GM21737 (cell line): ENCODE data around the gene MYOF.

Experiments used
- ATAC-seq: cut with Tn5 transposase; IDR thresholded peaks from one replicate; pipeline ENCODE4 v1.9.1; 2021; ENCODE audit warnings: mild to moderate bottlenecking, moderate library complexity; ENCODE audit not compliant: unreplicated experiment

The MYOF gene, protein sequence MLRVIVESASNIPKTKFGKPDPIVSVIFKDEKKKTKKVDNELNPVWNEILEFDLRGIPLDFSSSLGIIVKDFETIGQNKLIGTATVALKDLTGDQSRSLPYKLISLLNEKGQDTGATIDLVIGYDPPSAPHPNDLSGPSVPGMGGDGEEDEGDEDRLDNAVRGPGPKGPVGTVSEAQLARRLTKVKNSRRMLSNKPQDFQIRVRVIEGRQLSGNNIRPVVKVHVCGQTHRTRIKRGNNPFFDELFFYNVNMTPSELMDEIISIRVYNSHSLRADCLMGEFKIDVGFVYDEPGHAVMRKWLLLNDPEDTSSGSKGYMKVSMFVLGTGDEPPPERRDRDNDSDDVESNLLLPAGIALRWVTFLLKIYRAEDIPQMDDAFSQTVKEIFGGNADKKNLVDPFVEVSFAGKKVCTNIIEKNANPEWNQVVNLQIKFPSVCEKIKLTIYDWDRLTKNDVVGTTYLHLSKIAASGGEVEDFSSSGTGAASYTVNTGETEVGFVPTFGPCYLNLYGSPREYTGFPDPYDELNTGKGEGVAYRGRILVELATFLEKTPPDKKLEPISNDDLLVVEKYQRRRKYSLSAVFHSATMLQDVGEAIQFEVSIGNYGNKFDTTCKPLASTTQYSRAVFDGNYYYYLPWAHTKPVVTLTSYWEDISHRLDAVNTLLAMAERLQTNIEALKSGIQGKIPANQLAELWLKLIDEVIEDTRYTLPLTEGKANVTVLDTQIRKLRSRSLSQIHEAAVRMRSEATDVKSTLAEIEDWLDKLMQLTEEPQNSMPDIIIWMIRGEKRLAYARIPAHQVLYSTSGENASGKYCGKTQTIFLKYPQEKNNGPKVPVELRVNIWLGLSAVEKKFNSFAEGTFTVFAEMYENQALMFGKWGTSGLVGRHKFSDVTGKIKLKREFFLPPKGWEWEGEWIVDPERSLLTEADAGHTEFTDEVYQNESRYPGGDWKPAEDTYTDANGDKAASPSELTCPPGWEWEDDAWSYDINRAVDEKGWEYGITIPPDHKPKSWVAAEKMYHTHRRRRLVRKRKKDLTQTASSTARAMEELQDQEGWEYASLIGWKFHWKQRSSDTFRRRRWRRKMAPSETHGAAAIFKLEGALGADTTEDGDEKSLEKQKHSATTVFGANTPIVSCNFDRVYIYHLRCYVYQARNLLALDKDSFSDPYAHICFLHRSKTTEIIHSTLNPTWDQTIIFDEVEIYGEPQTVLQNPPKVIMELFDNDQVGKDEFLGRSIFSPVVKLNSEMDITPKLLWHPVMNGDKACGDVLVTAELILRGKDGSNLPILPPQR (N-terminal part only)

GRCh38 chr10:93482145-93482834 is at the start of gene MYOF:
Gene MYOF, minus strand, starts transcription at chr10:93482334. Its CDS starts 140 bp downstream, at chr10:93482194.
- peak; percentile 67 for ATAC-seq

- no peak for ATAC-seq
Observed at GRCh38 chr10:93518531-93518930, 36.4 kb upstream of the MYOF start.

DNA sequence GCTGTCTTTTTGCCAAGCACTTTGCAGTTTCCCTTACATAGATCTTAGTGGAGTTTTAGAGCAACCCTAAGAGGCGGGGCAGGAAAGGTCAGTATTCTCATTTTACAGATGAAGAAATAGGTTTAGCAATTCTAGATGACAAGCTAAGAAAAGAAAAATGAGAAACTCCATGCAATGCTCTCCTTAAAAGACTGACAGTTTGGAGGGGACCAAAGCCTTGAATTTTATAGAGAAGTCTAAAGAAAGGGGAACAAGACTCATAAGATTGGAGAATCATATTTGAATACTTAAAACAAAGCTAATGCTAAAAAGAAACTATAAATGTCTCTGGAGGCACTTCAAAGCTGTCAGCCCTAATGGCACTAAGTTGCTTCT is 33.9 kb upstream of the MYOF start:
- no peak for ATAC-seq

DNA sequence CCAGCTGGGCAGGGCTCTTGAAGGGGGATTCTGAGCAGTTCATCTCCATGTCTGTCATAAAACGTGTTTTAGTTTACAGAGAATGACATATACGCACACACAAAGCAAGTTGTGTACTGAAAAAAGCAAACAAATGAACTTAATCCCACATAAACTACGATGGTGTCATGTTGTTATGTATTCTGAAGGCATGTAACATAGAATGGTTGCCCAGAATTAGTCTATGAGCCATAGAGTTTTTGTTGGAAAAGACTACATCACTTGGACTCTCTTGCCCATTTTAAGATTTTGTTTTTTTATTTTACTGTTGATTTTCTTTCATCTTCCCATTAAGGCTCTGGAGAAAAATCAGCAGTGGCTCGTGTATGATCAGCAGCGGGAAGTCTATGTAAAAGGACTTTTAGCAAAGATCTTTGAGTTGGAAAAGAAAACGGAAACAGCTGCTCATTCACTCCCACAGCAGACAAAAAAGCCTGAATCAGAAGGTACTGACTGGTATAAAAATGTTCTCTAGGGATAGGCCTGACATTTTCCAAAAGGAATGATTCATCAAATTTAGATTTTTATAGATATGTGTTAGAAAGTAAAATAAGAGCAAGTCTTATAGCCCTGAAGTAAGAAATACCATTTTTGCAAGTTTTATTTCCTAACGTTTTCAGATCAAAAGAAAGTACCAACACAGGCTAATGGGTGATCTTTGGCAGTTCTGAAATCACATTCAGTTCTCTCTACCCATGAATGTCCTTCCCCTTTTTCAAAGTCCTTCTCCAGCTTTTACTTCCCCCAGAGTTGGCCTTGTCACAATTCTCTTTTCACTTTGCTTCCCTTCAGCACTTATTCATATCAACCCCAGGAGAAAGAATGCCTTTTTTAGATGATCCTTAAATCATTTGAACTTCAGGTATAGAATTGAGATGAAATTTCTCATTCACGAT is 33.2 kb upstream of the MYOF start:
- ATAC-seq, result no peak

GRCh38 chr10:93514521-93514920 is 32.4 kb upstream of the MYOF start:
- ATAC-seq, result no peak

- ATAC-seq, result no peak
Observed at GRCh38 chr10:93513091-93513490, 31.0 kb upstream of the MYOF start.

DNA sequence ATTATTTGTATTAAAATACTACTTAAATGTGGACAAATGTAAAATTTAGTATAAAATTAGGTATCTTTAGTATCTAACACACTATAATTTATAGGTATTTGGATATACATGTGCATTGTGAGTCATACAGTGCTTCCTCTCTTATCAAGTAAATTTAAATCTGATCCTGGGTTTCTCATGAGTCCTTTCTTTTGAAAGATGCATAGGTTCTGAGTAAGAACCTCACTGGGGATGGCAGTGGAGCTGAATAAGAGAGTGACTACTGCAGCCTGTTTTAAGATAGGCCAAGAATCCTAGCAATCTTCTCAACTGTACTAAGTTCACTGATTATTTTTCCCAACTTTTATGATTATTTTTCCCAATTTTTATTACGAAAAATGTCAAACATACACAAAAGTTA is 30.4 kb upstream of the MYOF start:
- ATAC-seq, result no peak

DNA sequence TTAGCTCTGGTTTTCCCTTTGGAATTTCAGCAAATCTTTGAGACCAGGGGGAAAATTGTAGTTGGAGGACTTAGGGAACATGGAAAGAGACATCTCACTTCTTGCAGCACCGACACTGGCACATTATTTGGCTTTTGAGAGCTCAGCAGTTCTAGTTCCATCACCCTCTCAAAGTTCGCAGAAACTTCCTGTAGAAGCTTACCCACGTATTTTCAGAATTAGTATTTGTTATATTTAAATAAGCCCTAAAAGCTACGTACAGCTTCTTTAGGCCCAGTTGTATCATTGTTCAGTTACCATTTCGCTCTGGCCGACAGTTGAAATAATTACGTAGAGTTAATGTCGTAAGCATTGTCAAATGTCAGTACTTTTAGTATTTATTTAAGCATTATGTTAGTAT is 27.7 kb upstream of the MYOF start:
- ATAC-seq, result no peak

GRCh38 chr10:93505075-93505474 is 22.9 kb upstream of the MYOF start:
- no peak for ATAC-seq

GRCh38 chr10:93503075-93503474 is 20.9 kb upstream of the MYOF start:
- peak; percentile 50 for ATAC-seq

- ATAC-seq, result no peak
Observed at GRCh38 chr10:93501650-93502049, 19.5 kb upstream of the MYOF start.

DNA sequence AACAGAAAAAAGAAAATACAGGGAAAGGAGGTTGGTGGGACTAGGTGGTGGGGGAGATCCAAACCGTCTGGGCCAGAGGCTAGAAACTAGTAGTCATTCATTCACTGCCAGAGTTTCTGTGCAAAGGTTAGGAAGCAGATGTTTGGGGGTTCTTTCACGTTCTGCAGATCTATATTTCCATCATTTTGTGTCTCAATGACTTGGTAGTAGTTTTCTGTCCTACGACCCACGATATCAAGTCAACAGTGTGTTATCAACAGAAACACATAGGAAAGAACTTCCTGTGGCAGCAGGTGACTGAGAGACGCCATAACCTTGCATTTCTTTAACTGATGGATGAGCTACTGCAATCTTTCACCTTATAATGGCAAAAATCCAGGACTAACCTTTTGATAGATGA is 16.0 kb upstream of the MYOF start:
- no peak for ATAC-seq

DNA sequence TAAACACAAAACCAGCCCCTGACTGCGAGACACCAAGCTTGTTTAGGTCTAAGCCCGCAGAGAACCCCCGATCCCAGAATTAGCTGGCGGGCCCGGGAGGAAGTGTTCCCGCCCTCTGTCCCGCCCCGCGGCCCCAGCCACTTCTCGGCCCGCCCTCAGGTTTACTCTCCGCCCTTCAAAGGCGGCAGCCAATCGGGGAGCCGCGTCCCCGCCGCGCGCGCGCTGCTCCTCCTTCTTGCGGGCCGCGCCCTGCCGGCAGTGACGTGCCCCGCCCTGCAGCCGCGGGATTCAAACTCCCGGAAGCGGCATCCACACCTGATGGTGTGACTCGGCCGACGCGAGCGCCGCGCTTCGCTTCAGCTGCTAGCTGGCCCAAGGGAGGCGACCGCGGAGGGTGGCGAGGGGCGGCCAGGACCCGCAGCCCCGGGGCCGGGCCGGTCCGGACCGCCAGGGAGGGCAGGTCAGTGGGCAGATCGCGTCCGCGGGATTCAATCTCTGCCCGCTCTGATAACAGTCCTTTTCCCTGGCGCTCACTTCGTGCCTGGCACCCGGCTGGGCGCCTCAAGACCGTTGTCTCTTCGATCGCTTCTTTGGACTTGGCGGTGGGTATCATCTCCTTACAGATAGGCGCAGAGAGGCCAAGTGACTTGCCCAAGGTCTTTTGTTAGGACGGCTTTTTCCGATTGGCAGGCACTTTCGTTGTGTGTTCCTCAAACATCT is 14.3 kb upstream of the MYOF start, which contains the start of gene CEP55:
TSS of gene CEP55 (plus strand) at position 291 of the 720 bp plus-strand sequence. CDS start 3,440 bp downstream, outside the sequence.
- peak; percentile 99 for ATAC-seq

DNA sequence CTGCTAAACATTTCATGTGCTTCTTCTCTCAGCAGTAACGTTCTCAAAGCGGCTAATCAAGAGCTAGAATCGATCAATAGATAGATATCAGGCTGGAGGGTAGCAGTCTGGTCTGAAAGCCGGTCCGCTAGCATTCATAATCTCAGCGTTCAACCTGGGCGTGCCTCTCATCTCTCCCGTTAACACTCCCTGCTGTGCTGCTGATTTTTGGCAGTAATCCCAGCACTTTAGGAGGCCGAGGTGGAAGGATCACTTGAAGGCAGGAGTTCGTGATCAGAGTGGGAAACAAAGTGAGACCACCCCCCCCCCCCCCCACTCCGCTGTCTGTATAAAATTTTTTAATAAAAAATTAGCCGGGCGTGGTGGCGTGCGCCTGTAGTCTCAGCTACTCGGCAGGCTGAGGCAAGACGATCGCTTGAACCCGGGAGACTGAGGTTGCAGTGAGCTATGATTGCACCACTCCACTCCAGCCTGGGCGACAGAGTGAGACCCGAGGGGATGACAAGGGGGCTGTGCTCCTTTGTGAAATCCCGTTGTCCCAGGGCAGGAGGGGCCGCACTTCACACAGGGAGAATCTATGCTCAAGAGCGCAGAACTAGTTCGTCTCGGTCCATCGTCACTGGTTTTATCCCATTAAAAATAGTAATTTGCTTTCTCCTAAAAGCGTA is 13.7 kb upstream of the MYOF start:
- ATAC-seq, result peak; percentile 7

- ATAC-seq, result no peak
Observed at GRCh38 chr10:93494494-93494893, 12.4 kb upstream of the MYOF start.

GRCh38 chr10:93493162-93493561 is 11.0 kb upstream of the MYOF start:
- no peak for ATAC-seq

- ATAC-seq, result no peak
Observed at GRCh38 chr10:93491602-93492121, 9.5 kb upstream of the MYOF start.

GRCh38 chr10:93488956-93489528 is 6.9 kb upstream of the MYOF start:
- no peak for ATAC-seq
